Pons (tissue), 1 donor: Measurements from ENCODE around the gene TERB2.
"Not testable (repeated sequence)": the region's sequence is repeated elsewhere in the genome, so short reads cannot be mapped to it uniquely, and the experiment has no call there.

Source experiments
- DNase-seq: peaks from one replicate; pipeline ENCODE4 v3.0.0-alpha.2; 2016; ENCODE audit warnings: low spot score

The TERB2 gene, protein sequence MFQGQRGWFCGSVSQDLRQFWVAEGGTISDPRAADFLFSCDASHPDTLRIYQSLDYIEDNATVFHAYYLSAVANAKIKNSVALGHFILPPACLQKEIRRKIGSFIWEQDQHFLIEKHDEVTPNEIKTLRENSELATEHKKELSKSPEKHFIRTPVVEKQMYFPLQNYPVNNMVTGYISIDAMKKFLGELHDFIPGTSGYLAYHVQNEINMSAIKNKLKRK

DNA sequence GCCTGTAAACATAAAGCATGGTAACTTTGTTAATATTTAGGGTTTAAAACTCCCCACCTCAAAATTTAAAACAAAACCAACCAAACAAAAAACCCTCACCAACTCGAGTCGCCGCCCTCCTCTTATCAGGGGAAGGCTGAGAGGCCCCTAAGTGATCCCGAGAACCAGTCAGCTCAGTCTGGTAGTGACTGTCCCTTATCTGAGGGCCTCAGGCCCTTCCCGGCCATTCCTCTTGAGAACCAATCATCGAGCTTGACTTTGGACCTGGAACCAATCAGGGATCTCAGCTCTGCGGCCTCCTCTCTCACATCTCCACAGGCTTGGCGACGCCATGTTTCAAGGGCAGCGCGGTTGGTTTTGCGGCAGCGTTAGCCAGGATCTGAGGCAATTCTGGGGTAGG lies at the start of gene TERB2:
Gene TERB2 (plus strand): TSS at position 300 of the 400 bp plus-strand sequence. CDS start 32 bp downstream, at position 332.
- DNase-seq = no peak

DNA sequence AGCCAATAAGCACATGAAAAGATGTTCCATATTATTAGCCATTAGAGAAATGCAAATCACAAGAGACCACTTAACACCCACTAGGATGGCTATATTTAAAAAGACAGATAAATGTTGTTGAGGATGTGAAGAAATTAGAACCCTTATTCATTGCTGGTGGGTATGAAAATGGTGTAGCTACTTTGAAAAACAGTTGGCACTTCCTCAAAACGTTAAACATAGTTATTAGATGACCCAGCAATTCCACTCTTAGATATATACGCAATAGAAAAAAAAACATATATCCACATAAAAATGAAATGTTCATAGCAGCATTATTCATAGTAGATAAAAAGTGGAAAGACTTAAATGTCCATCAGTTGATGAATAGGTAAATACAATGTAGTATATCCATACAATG lies 47.1 kb upstream of the TERB2 start:
- DNase-seq = no peak

DNA sequence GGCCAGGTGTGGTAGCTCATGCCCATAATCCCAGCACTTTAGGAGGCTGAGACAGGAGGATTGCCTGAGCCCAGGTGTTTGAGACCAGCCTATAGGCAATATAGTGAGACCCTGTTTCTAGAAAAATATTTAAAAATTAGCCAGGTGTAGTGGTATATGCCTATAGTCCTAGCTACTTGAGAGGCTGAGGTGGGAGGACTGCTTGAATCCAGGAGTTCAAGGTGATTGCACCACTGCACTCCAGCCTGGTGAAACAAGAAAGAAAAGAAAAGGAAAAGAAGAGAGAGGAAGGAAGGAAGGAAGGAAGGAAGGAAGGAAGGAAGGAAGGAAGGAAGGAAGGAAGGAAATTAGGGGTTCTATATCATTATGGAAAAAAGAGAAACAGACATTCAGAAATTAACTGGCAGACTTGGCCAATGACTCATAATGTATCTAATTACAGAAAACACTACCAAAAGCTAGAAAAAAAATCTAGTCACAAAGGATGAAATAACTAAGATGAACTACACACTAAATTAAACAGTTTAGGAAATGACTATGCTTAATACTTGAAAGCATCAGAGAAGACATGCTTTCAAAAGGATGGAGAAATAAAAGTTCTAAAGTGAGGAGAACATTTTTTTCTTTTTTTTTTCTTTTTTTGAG lies 45.4 kb upstream of the TERB2 start:
- no peak for DNase-seq

DNA sequence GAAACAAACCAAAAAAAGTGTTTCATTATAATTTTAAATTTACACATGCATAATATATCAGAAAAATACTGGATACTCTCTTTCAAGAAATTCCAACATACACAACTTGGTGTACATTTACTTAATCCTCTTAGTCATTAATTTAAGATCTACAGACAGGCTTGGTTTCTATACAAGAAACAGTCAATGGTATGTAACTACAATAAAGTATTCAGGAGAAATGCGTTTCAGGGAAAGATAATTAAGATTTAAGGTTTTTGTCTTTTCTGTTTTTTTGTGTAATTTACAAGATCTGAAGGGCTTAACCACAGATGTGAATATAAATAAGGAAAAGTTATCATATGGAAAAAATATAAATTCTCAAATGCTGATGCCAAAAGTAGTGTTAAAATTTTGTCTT lies 44.3 kb upstream of the TERB2 start:
- DNase-seq = not testable (repeated sequence)

DNA sequence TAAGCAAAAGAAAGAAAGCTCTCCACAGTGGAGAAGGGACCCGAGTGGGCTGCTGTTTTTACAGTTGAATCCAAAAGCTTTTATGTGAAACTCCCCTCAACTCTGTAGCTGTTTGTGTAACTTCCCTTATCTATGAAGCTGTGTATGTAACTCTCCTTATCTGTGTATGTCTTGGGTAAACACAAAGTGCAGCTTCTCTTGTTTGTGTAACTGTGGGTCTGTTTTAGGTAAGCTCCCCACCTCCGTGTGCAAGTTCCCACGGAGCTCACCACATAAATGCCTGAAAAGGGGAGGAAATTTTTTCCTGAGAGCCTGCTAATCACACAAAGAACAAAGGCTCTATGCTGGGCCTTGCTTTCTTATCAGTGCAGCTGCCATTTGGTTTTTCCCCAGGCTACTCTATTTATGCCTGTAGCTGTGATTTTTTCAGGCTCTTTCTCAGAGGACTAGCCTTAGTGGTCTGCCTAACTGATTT lies 43.5 kb upstream of the TERB2 start:
- not testable (repeated sequence) for DNase-seq

DNA sequence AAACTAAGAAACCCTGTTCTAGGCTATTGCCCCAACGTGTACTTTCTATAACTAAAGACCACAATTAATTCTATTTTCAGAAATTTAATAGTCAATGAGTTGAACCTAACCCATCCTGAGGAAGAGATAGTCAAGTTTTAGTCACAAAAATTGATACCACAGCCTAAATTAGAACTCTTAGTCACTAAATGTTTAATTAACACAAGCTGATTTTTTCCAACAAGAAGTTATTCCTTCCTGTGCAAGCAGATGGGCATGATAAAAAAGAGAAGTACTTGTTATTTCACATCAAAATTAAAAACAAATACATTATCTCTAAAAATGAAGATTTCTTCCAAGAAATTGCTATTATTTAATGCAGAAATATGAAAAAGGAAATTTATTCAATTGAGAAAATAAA lies 38.4 kb upstream of the TERB2 start:
- DNase-seq = no peak

DNA sequence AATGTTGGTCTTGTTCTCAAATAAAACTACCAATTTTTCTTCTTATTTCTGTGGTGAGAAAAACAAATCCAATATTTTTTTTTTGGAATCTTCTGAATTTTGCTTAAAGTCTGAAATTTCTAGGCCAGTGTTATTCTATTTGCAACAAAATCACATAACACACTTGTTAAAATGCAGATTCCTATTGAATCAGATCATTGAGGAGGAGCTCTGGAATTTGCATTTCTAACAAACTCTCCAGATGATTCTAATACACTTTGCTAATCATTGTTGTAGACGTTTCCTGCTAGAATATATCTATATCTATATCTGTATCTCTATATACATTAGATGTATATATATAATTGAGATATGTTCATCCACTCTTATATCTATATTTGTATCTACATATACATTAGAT lies 27.8 kb upstream of the TERB2 start:
- not testable (repeated sequence) for DNase-seq

DNA sequence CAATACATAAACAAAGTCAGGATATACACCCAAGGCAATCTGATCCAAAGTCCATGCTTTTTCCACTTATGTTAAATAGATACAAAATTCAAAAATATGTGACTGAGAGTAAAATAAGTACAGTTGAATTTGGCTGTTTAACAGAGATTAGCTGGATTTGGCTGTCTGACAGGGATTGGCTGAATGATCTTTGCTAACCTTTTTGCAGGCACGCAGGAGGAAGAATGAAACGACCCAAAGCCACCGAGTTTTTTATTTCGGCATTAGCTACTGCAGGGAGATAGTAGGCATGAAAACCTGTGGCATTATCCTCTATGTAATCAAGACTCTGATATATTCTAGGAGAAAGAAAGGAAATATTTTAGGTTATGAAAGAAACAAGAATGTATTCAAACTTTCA lies 26.2 kb upstream of the TERB2 start:
- not testable (repeated sequence) for DNase-seq

DNA sequence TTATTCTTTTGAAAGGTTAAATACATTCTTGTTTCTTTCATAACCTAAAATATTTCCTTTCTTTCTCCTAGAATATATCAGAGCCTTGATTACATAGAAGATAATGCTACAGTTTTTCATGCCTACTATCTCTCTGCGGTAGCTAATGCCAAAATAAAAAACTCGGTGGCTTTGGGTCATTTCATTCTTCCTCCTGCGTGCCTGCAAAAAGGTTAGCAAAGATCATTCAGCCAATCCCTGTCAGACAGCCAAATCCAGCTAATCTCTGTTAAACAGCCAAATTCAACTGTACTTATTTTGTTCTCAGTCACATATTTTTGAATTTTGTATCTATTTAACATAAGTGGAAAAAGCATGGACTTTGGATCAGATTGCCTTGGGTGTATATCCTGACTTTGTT lies 1.8 kb downstream of the TERB2 start:
- not testable (repeated sequence) for DNase-seq

DNA sequence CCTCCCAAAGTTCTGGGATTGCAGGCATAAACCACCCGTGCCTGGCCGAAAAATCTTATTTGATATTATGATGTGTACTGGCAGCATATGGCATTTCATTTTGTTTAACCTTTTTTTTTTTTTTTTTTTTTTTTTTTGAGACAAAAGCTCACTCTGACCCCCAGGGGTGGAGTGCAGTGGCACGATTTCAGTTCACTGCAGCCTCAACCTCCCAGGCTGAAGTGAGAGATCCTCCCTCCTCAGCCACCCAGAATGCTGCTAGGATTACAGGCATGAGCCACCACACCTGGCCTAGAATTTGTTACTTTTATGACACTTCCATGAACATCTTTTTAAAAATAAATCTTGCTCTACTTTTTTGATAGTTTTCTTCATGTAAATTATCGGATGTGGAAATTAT lies 12.0 kb downstream of the TERB2 start:
- no peak for DNase-seq

DNA sequence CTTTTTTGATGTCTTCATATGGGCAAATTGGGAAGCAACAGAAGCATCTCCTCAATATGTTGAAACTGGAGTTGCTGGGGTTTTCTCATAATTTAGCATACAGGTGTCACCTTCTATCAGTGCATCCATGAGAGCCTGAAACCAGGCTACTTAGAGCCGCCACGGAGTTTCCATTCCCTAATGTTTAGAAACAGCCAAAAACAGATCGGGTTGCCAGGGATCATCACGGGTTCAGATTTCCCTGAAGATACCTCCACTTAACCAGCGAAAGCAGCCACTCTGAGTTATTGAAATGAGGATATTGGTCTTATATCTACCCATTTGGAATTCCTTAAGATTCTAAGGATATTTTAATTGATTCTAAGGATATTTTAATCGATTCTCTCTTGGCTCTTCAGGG lies 14.5 kb downstream of the TERB2 start:
- DNase-seq = no peak

DNA sequence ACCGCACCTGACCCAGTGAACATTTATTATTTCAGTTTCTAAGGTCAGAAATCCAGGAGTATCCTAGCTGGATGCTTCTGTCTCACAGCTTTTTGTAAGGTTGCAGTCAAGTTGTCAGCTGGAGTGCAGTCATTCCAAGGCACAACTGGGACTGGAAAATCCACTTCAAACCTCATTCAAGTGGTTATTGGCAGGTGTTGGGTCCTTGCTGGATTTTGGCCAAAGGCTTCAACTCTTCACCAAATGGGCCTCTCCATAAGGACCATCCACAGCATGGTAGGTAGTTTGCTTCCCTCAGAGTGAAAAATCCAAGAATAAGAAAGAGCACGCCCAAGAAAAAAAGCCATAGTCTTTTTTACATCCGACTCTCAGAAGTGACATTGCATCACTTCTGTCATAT lies 19.7 kb downstream of the TERB2 start:
- not testable (repeated sequence) for DNase-seq

DNA sequence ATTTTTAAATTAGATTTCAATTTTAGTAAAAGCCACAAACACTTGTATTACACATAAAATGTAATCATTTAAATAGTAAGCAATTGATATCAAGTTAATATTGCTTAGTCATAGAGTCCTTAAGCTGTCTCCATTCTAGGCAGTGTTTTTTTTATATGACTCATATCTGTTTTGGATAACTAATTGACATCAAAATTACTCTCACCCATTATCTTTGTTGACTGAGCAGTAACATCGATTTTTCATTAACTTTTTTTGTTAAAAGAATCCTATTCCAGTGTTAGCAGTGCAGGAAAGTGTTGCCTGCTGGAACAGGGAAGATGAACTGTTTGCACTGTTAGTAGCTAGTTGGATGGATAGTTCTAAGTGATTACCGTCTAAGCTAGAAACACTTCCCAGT lies 21.3 kb downstream of the TERB2 start:
- not testable (repeated sequence) for DNase-seq

DNA sequence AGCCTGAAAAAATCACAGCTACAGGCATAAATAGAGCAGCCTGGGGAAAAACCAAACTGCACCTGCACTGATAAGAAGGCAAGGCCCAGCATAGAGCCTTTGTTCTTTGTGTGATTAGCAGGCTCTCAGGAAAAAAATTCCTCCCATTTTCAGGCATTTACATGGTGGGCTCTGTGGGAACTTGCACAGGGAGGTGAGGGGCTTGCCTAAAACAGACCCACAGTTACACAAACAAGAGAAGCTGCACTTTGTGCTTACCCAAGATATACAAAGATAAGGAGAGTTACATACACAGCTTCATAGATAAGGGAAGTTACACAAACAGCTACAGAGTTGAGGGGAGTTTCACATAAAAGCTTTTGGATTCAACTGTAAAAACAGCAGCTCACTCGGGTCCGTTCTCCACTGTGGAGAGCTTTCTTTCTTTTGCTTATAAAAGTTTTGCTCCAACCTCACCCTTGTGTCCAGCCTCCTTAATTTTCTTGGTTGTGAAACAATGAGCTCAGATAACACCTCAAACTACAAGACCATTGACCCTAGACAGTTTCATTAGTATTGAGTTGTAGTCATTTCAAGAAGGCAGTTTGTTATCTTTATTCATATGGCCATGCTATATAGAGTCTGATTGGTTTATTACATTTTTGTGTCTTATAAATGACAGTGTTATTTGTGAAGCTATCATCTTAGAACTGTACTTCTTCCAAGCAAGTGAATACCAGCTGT lies 23.3 kb downstream of the TERB2 start:
- not testable (repeated sequence) for DNase-seq

DNA sequence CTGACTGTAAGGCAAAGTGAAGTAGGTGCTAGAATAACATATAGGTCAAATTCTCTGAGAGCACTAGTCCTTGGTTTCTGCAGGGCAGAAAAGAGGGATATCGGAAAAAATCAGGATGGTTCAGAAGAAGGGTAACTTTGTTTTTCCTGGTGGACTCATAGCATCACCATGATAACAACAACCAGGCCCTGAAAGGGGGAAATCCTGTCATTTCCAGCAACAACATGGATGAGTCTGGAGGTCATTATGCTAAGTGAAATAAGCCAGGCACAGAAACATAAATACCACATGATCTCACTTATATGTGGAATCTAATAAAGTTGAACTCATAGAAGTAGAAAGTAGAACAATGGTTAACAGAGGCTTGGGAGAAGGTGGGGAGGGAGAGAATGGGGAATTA lies 27.7 kb downstream of the TERB2 start:
- DNase-seq = not testable (repeated sequence)

DNA sequence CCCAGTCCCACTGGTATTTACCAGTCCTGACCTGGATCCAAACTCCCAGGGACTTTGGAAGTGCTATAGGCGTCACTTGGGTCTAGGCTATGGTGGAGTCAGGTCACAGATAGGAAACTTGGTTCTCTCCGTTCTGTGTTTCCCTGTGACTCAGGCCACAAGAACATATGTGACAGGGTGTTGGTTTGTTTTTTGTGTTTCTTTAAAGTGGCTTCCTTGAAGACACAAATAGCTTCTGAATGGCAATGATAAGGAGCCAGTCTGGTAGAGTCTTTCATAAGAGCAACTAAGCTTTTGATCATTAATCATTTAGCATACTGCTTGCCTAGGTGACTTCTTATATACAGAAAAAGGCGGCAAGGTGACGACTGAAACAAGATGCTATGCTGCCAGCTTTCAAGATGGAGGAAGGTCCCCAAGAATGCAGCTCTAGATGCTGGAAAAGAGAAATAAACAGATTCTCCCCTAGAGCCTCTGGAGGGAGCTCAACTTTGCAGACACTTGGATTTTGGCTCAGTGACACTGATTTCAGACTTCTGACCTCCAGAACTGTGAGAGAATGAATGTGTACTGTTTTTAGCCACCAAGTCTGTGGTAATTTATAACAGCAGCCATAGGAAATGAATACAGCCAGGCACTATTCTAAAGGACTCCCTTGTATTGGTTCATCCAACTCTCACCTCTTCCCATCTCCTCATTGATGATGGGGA lies 30.0 kb downstream of the TERB2 start:
- DNase-seq = not testable (repeated sequence)

DNA sequence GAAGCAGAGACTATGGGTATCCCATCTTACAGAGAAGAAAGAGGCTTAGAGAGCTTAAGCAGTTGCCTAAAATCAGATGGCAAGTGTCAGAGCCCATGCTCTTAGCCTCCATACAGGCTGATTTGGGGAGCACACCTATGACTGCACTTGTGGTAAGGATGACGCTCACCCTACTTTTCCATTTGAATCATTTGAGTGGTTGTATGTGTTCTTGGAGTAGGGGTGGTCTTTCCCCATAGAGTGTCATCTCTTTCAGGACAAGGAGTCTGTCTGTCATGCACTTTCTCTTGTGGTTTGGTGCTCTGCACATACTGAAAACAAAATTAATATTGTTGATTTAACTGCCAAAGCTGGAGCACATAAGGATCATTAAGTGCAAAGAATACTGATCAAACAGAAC lies 31.2 kb downstream of the TERB2 start:
- DNase-seq = not testable (repeated sequence)

DNA sequence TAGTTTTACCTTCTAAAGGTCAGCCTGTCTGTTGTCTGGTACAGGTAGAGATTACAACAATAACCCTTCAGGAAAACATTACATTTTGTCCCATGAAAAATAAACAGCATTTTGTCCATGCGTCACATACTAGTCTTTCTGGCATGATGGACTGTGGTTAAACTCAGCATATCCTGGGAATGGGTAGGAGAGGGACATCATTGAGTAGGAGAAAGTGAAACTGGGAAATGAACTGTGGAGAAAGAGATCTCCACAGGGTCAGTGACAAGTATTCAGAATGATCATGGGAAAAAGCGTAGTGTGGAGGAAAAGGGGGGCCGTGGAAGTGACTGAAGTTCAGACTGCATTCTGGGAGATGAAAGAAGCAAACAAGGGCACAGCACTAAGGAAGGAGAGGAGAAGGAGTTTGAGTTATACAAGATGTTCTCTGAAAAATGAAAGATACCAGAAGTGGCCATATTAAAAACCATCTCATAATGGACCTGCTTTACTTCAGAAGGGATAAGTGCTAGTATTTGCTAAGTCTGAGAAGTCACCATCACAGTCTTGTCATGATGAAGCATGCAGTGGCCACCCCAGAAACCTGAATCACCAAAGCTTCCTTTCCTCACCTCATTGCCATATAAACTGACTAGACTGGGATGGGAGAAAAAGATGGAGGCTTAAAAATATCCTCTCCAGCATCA lies 31.8 kb downstream of the TERB2 start:
- DNase-seq = not testable (repeated sequence)

DNA sequence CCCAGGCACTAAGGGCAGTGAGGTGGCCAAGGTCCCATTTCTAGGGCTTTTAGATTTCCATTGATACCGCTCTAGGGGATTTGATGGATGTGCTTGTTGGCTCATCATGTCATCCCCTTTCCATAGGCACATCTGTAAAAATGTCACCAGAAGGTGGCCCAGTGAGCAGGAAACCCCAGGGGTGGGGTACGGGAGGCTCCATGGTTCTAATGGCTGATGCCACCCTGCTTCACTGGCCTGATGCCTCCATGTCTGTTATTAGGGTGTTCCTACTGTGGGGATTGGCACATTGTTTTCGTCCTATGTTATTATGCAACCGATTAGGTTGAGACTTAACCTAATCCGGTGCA lies 32.4 kb downstream of the TERB2 start:
- not testable (repeated sequence) for DNase-seq

DNA sequence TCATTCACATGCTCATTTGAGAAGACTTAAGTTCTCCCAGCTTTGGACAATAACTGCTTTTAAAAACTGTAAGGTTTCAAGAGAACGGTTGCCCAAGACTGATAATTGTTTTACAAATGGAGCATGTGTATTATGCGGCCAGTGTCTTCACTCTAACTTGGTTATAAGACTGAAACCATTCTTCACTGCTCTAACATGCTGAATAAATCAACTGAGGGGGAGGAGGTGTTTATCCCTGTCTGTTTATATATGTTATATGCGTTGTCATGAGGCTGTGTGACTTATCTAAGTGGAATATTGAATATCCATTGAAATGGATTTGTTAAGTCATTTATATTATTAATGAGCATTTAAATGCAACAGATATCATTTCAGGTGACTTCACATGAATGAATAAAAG lies 41.1 kb downstream of the TERB2 start:
- DNase-seq = not testable (repeated sequence)

DNA sequence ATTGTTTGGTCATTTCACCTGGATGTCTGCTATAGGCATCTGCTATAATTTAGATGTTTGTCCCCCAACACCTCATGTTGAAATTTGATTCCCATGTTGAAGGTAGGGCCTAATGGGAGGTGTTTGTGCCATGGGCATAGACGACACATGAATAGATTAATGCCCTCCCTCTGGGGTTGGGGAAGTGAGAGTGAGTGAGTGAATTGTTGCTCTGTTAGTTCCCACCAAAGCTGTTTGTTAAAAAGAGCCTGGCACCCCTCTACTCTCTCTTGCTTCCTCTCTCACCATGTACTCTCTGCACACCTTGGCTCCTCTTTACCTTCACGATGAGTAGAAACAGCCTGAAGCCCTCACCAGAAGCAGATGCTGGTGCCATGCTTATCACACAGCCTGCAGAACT lies 42.6 kb downstream of the TERB2 start:
- no peak for DNase-seq

DNA sequence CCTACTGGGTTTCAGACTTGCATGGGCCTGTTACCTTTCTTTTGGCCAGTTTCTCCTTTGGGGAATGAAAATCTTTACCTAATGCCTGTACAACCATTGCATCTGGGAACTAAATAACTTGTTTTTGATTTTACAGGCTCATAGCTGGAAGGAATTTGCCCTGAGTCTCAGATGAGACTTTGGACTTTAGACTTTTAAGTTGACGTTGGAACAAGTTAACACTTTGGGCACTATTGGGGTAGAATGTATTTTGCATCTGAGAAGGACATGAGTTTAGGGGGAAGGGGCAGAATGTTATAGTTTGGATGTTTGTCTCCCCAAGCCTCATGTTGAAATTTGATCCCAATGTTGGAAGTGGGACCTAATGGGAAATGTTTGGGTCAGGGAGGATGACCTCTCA lies 44.7 kb downstream of the TERB2 start:
- DNase-seq = not testable (repeated sequence)
